Measurements from ENCODE around the gene PCNX2. TPM values are rescaled to one million over a fixed set of nuclear protein-coding genes. Genes with fewer than 3 reads are reported as not detected.
"Not testable (repeated sequence)": the region's sequence is repeated elsewhere in the genome, so short reads cannot be mapped to it uniquely, and the experiment has no call there.

PCNX2 gene
- total and polyA plus RNA-seq, 2 of the 8 experiments (the other 6 are each of a cell fraction or from before 2014, with no cell fraction given) = 46.1 to 57.6 TPM

DNA sequence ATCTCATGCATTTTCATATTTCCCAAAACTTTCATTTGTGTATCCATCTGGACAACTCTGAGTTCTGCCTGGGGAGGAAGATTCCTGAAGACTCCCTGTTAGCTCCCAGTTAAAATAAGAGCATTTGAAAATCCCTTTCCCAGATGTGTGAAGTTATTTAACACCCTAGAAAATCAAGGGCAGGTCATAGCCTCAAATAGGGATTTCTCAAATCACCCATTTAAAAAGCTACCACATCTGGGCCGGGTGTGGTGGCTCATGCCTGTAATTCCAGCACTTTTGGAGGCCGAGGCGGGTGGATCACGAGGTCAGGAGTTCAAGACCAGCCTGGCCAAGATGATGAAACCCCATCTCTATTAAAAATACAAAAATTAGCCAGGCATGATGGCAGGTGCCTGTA lies 214.7 kb downstream of the PCNX2 start:
- H3K23ac ChIP-seq (ENCODE audit: insufficient read length); DNase-seq (ENCODE audit: low read depth in 1 of 2, low spot score in 2 of 2); H2BK120ac ChIP-seq (replicated peaks; ENCODE audit: low read depth, low read length); H2BK5ac ChIP-seq (ENCODE audit: low read depth, low read length); H2AFZ ChIP-seq (ENCODE audit: low read length); H3K79me1 ChIP-seq (ENCODE audit: low read depth, low read length); H3K4me3 ChIP-seq (ENCODE audit: extremely low read depth in 1 of 4, insufficient read depth in 2 of 4, low read depth in 3 of 4, low read length in 4 of 4); H3K14ac ChIP-seq (ENCODE audit: insufficient read length); H3K4me1 ChIP-seq (replicated peaks in 1 of 4; ENCODE audit: control insufficient read depth in 3 of 4, insufficient read depth in 4 of 4, low read length in 3 of 4); H3K4ac ChIP-seq (replicated peaks; ENCODE audit: insufficient read length, low read depth, low read length); H2AK5ac ChIP-seq (ENCODE audit: low read depth, low read length); H3K4me2 ChIP-seq (ENCODE audit: insufficient read depth in 1 of 2, low read depth in 2 of 2, low read length in 2 of 2); H2BK12ac ChIP-seq (ENCODE audit: low read depth, low read length); H3K56ac ChIP-seq (replicated peaks; ENCODE audit: insufficient read length, low read depth, low read length); FAIRE-seq; H4K5ac ChIP-seq (ENCODE audit: insufficient read length, low read depth, low read length); H3K9me3 ChIP-seq (ENCODE audit: insufficient read depth in 2 of 2, low read depth in 1 of 2, low read length in 1 of 2); H3K27ac ChIP-seq (ENCODE audit: low read depth, low read length); H3K27me3 ChIP-seq (replicated peaks in 1 of 4; ENCODE audit: control insufficient read depth in 3 of 4, extremely low read depth in 1 of 4, insufficient read depth in 3 of 4, low read length in 3 of 4); H3K9ac ChIP-seq (replicated peaks in 1 of 4; ENCODE audit: extremely low read depth in 1 of 4, low read depth in 3 of 4, low read length in 3 of 4); H3K36me3 ChIP-seq (ENCODE audit: control insufficient read depth in 2 of 4, insufficient read depth in 4 of 4, low read length in 3 of 4); H3K79me2 ChIP-seq (ENCODE audit: control insufficient read depth in 1 of 2, insufficient read depth in 2 of 2, low read length in 2 of 2); H4K8ac ChIP-seq (ENCODE audit: extremely low read depth, insufficient read depth, low read length); H2BK20ac ChIP-seq (ENCODE audit: low read length); H4K20me1 ChIP-seq (replicated peaks in 1 of 2; ENCODE audit: control insufficient read depth in 1 of 2, insufficient read depth in 2 of 2, low read length in 2 of 2); H4K91ac ChIP-seq (replicated peaks; ENCODE audit: insufficient read length, low read length); H3K18ac ChIP-seq (ENCODE audit: extremely low read depth, low read length); H3K23me2 ChIP-seq (ENCODE audit: low read depth, low read length); H2BK15ac ChIP-seq (ENCODE audit: low read length): not testable (repeated sequence)
- ChIA-PET POLR2A (ENCODE audit: partially characterized antibody) (interaction anchor here (2.4 kb wide), 1 partner anchor 32 kb away, joined by 11 read pairs; no protein-coding TSS in a partner anchor), CTCF (ENCODE audit: partially characterized antibody) (interaction anchor here (0.6 to 0.7 kb wide), 2 partner anchors 10 to 55 kb away, joined by 3 read pairs; no protein-coding TSS in a partner anchor)
- WGBS, 2 experiments (ENCODE audit: extremely low coverage in 1 of 2, insufficient coverage in 1 of 2, insufficient read length in 1 of 2, insufficient replicate concordance in 2 of 2, low coverage in 1 of 2, low lambda C conversion rate in 2 of 2, missing lambda C conversion rate in 1 of 2) = 92% methylated on average over 4 of the region's 4 CpGs; no CpG with 5 or more reads in 1 of the 2 experiments
